GM12878 (cell line): ENCODE data around the gene SLC5A2. TPM values are rescaled to one million over a fixed set of nuclear protein-coding genes. Genes with fewer than 3 reads are reported as not detected.
A peak's percentile ranks its signal among the peaks of the same experiment; 100 is the strongest.

Source experiments
- ASH2L ChIP-seq: fragments of 300-600, 200-600 bp; sonication (generic); IDR thresholded peaks from 2 replicates; pipeline ENCODE4 v1.6.1; 2017; ENCODE audit warnings: low read depth, mild to moderate bottlenecking, borderline replicate concordance
- ATF7 ChIP-seq: fragments of 450-650 bp; IDR thresholded peaks from 2 replicates; pipeline ENCODE4 v1.6.1; 2016; ENCODE audit warnings: low read depth, mild to moderate bottlenecking
- BHLHE40 ChIP-seq, 2 experiments: fragments of 450-650 bp in 1 of 2; IDR thresholded peaks; 2 replicates each; pipeline ENCODE4 v1.6.1; 2011 to 2017; ENCODE audit warnings: low read depth in 2 of 2, borderline replicate concordance in 1 of 2, improper control_type of control experiment in 1 of 2, low read length in 1 of 2, mild to moderate bottlenecking in 1 of 2
- KDM1A ChIP-seq: fragments of 200-600 bp; sonication (generic); IDR thresholded peaks from 2 replicates; pipeline ENCODE4 v1.6.1; 2016; ENCODE audit warnings: borderline replicate concordance
- KLF5 ChIP-seq: fragments of 450-650 bp; IDR thresholded peaks from 2 replicates; pipeline ENCODE4 v1.6.1; 2014; ENCODE audit warnings: mild to moderate bottlenecking; ENCODE audit not compliant: partially characterized antibody
- LARP7 ChIP-seq: fragments of 450-650 bp; IDR thresholded peaks from 2 replicates; pipeline ENCODE4 v1.6.1; 2017; ENCODE audit warnings: mild to moderate bottlenecking
- MEF2A ChIP-seq: IDR thresholded peaks from 2 replicates; pipeline ENCODE4 v1.6.1; 2011; ENCODE audit warnings: low read depth, mild to moderate bottlenecking, low read length, moderate library complexity; ENCODE audit not compliant: insufficient read depth
- MTA3 ChIP-seq: IDR thresholded peaks from 2 replicates; pipeline ENCODE4 v1.6.1; 2012; ENCODE audit warnings: low read length, inconsistent platforms, borderline replicate concordance
- NBN ChIP-seq: fragments of 450-650 bp; IDR thresholded peaks from 2 replicates; pipeline ENCODE4 v1.6.1; 2016
- NFIC ChIP-seq: IDR thresholded peaks from 2 replicates; pipeline ENCODE4 v1.6.1; 2012; ENCODE audit warnings: low read depth, mild to moderate bottlenecking, inconsistent platforms, low read length, moderate library complexity
- NR2C2 ChIP-seq: IDR thresholded peaks from 2 replicates; pipeline ENCODE4 v1.6.1; 2011; ENCODE audit warnings: borderline replicate concordance, low read depth; ENCODE audit not compliant: control insufficient read depth, insufficient read length
- PAX5 ChIP-seq: IDR thresholded peaks from 2 replicates; pipeline ENCODE4 v1.6.1; 2011; ENCODE audit warnings: low read depth, low read length, borderline replicate concordance
- PKNOX1 ChIP-seq: fragments of 450-650 bp; IDR thresholded peaks from 2 replicates; pipeline ENCODE4 v1.6.1; 2016; ENCODE audit warnings: mild to moderate bottlenecking
- RELB ChIP-seq: fragments of 450-650 bp; IDR thresholded peaks from 2 replicates; pipeline ENCODE4 v1.6.1; 2017; ENCODE audit warnings: low read depth, mild to moderate bottlenecking, moderate library complexity
- SIX5 ChIP-seq: IDR thresholded peaks from 2 replicates; pipeline ENCODE4 v1.6.1; 2011; ENCODE audit warnings: mild to moderate bottlenecking, low read depth, low read length, moderate library complexity; ENCODE audit not compliant: severe bottlenecking
- SMARCA5 ChIP-seq: fragments of 450-650 bp; IDR thresholded peaks from 2 replicates; pipeline ENCODE4 v1.6.1; 2017; ENCODE audit warnings: mild to moderate bottlenecking
- TCF3 ChIP-seq: IDR thresholded peaks from 2 replicates; pipeline ENCODE4 v1.6.1; 2012; ENCODE audit warnings: low read depth, mild to moderate bottlenecking, low read length, borderline replicate concordance; ENCODE audit not compliant: insufficient read depth
- YBX1 ChIP-seq: fragments of 450-650 bp; IDR thresholded peaks from 2 replicates; pipeline ENCODE4 v1.6.1; 2016; ENCODE audit warnings: antibody characterized with exemption
- ZBED1 ChIP-seq: IDR thresholded peaks from 2 replicates; pipeline ENCODE4 v1.6.1; 2016; ENCODE audit warnings: borderline replicate concordance
- ZBTB11 ChIP-seq: fragments of 450-650 bp; formaldehyde crosslinking; IDR thresholded peaks from 2 replicates; pipeline ENCODE4 v1.5.0; 2022; ENCODE audit warnings: mild to moderate bottlenecking, missing genetic modification characterization
- ZNF274 ChIP-seq: IDR thresholded peaks from one replicate; pipeline ENCODE4 v1.8.0; 2011; ENCODE audit not compliant: insufficient read length, insufficient read depth
- ZNF622 ChIP-seq: fragments of 450-650 bp; IDR thresholded peaks from 2 replicates; pipeline ENCODE4 v1.6.1; 2017; ENCODE audit warnings: mild to moderate bottlenecking, inconsistent platforms
- ZNF687 ChIP-seq: fragments of 450-650 bp; IDR thresholded peaks from 2 replicates; pipeline ENCODE4 v1.6.1; 2017; ENCODE audit warnings: mild to moderate bottlenecking, moderate library complexity
- polyA plus RNA-seq, 11 experiments: library from polyadenylated mRNA; depleted of rRNA in 4 of 11; unstranded in 6 of 11; stranded (reverse) in 5 of 11; fragments of >200 nt; fragmentation: Nextera tagmentation in 4 of 11; fragmentation: Illumina TruSeq in 1 of 11; extraction: Ambion mirVana in 4 of 11; extraction: Trizol in 1 of 11; gene quantifications; 1 replicate in 1 of 11; 2 replicates in 10 of 11; pipeline versions ENCODE4 v1.2.1 to v1.2.3, GENCODE V29; 2011 to 2016; ENCODE audit warnings: inconsistent platforms in 2 of 11, missing spikeins in 2 of 11, low read depth in 1 of 11
- total RNA-seq, 4 experiments: library from RNA; depleted of rRNA in 3 of 4; stranded (reverse); fragments of >200 nt in 3 of 4; fragmentation: Illumina TruSeq in 1 of 4; extraction: Trizol in 1 of 4; gene quantifications; 2 replicates each; pipeline versions ENCODE4 v1.2.1 to v1.2.3, GENCODE V29; 2013 to 2021

The SLC5A2 gene
- total and polyA plus RNA-seq, 10 of the 15 experiments (the other 5 are each of a cell fraction or from before 2014, with no cell fraction given), result 3.6 to 4.8 (median 4.4) TPM; not detected in 6

- TF ChIP-seq RELB, result 0 out of 2 replicates have a peak, but pooled peaks have one; percentile 45
- no peak for TF ChIP-seq ZNF622
- no peak for TF ChIP-seq NR2C2
- TF ChIP-seq NFIC, result peak; percentile 70
- no peak for TF ChIP-seq PAX5
- TF ChIP-seq PKNOX1, result no peak
- no peak for TF ChIP-seq ZNF274
- no peak for TF ChIP-seq TCF3
- TF ChIP-seq SIX5, result no peak
- TF ChIP-seq MEF2A, result 0 out of 2 replicates have a peak, but pooled peaks have one; percentile 28
- no peak for TF ChIP-seq KLF5
- TF ChIP-seq ATF7, result 0 out of 2 replicates have a peak, but pooled peaks have one; percentile 19
- TF ChIP-seq BHLHE40 (IDR thresholded peaks at IDR 0.05; ENCODE audit: borderline replicate concordance in 1 of 2, low read depth in 2 of 2, low read length in 1 of 2), result no peak
- no peak for TF ChIP-seq KDM1A
- no peak for TF ChIP-seq SMARCA5
- no peak for TF ChIP-seq YBX1
- TF ChIP-seq MTA3, result peak; percentile 29; the same call in 1 of the 2 replicates
- TF ChIP-seq NBN, result 0 out of 2 replicates have a peak, but pooled peaks have one; percentile 38
- no peak for TF ChIP-seq ZNF687
- no peak for TF ChIP-seq ZBTB11 (CRISPR knock-in tag)
- TF ChIP-seq ZBED1, result no peak
- TF ChIP-seq LARP7, result no peak
- TF ChIP-seq ASH2L, result no peak
Observed at GRCh38 chr16:31505483-31505882, 22.6 kb downstream of the SLC5A2 start (continued).
